Activated CD8-positive, alpha-beta memory T cell treated with anti-CD3 and anti-CD28 coated beads, Interleukin-2, amount 50 U/mL, for 48 hours (primary cell): Measurements from ENCODE around the gene UQCR10.
A peak's percentile ranks its signal among the peaks of the same experiment; 100 is the strongest.

ENCODE experiments used
- DNase-seq: peaks from one replicate; pipeline ENCODE4 v3.0.0-alpha.2; 2020

Gene UQCR10

GRCh38 chr22:29767171-29768051 is at the start of gene UQCR10:
UQCR10 (plus strand) TSS chr22:29767369; CDS start chr22:29767399, 30 bp downstream.
- peak; percentile 95 for DNase-seq

- DNase-seq: no peak
Observed at GRCh38 chr22:29717789-29718188, 49.4 kb upstream of the UQCR10 start.

GRCh38 chr22:29718949-29719898 is 47.9 kb upstream of the UQCR10 start:
- DNase-seq: no peak

GRCh38 chr22:29719899-29720645 is 47.1 kb upstream of the UQCR10 start, which contains the start of gene CABP7:
CABP7 (plus strand) TSS chr22:29720003; CDS start chr22:29720425, 422 bp downstream.
- no peak for DNase-seq

- DNase-seq: no peak
Observed at GRCh38 chr22:29720811-29721323, 46.3 kb upstream of the UQCR10 start.

- no peak for DNase-seq
Observed at GRCh38 chr22:29722151-29722550, 45.0 kb upstream of the UQCR10 start.

- DNase-seq: no peak
Observed at GRCh38 chr22:29722587-29722986, 44.6 kb upstream of the UQCR10 start.

- DNase-seq: no peak
Observed at GRCh38 chr22:29723766-29724165, 43.4 kb upstream of the UQCR10 start.

- no peak for DNase-seq
Observed at GRCh38 chr22:29724843-29725242, 42.3 kb upstream of the UQCR10 start.

- no peak for DNase-seq
Observed at GRCh38 chr22:29726106-29726505, 41.1 kb upstream of the UQCR10 start.

- no peak for DNase-seq
Observed at GRCh38 chr22:29726512-29727130, 40.5 kb upstream of the UQCR10 start.

GRCh38 chr22:29727131-29727523 is 40.0 kb upstream of the UQCR10 start:
- no peak for DNase-seq

- no peak for DNase-seq
Observed at GRCh38 chr22:29729161-29729560, 38.0 kb upstream of the UQCR10 start.

GRCh38 chr22:29731058-29731850 is 35.9 kb upstream of the UQCR10 start:
- DNase-seq: no peak

GRCh38 chr22:29732883-29733282 is 34.3 kb upstream of the UQCR10 start:
- DNase-seq: no peak

GRCh38 chr22:29733362-29734201 is 33.6 kb upstream of the UQCR10 start:
- DNase-seq: no peak

- DNase-seq: no peak
Observed at GRCh38 chr22:29734406-29734805, 32.8 kb upstream of the UQCR10 start.

GRCh38 chr22:29734838-29735237 is 32.3 kb upstream of the UQCR10 start:
- DNase-seq: no peak

- DNase-seq: no peak
Observed at GRCh38 chr22:29735416-29735815, 31.8 kb upstream of the UQCR10 start.
